Ectodermal cell (in vitro differentiated cells): ENCODE results near the gene RAB27A.
"Not testable (repeated sequence)": the region's sequence is repeated elsewhere in the genome, so short reads cannot be mapped to it uniquely, and the experiment has no call there.

Experiments
- H3K27ac ChIP-seq: 2 replicates; pipeline ENCODE4 v1.7.0; 2013; ENCODE audit warnings: mild to moderate bottlenecking, low read depth, low read length; ENCODE audit not compliant: insufficient read depth, poor library complexity, severe bottlenecking
- H3K27me3 ChIP-seq: 2 replicates; pipeline ENCODE4 v1.7.0; 2013; ENCODE audit warnings: mild to moderate bottlenecking, low read length; ENCODE audit not compliant: insufficient read depth, control insufficient read depth, poor library complexity, severe bottlenecking
- H3K36me3 ChIP-seq: one replicate; pipeline ENCODE4 v1.7.0; 2013; ENCODE audit warnings: low read length; ENCODE audit not compliant: control insufficient read depth, insufficient read depth
- H3K4me1 ChIP-seq: one replicate; pipeline ENCODE4 v1.7.0; 2013; ENCODE audit warnings: low read length; ENCODE audit not compliant: control insufficient read depth, insufficient read depth
- H3K4me3 ChIP-seq: 2 replicates; pipeline ENCODE4 v1.7.0; 2013; ENCODE audit warnings: low read depth, low read length, control low read depth; ENCODE audit not compliant: insufficient read depth
- H3K9me3 ChIP-seq: 2 replicates; pipeline ENCODE4 v1.7.0; 2013; ENCODE audit warnings: mild to moderate bottlenecking, low read length, moderate library complexity; ENCODE audit not compliant: control insufficient read depth
- WGBS, 2 experiments: methylation state at CpG; one replicate each; pipeline ENCODE4 v1.1.7; 2013; ENCODE audit warnings: missing lambda C conversion rate in 2 of 2; 5-methylcytosine and 5-hydroxymethylcytosine counted together

RAB27A gene

DNA sequence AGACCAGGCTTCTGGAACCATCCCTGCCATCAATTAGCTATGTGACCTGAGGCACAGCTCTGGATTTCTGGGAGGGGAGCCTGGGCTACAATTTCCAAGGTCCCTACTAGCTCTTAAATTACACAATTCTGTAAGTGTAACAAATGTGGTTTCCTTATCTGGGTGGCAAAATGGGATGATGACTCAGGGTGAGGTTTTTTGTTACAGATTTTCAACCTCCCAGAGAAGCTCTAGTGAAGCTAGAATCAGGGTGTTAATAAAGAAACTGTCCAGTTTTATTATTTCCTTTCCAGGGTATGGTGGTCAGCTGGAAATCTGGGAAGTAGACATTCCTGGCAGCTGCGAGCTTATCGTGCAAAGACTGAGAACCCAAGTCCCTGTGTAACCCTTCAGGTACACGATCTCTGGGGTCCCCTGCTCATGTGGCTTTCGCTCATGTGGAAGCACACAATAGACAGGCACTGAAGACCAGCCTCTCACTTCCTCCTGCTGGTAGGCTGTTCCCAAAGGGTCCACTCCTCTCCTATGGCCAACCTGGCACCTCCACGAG lies 7.3 kb downstream of the RAB27A start:
- no peaks in the 10 kb centered on the region for H3K36me3 ChIP-seq
- no peaks in the 10 kb centered on the region for H3K9me3 ChIP-seq
- 84 to 87% methylated on average over 5 of the region's 5 CpGs for WGBS, 2 experiments
- H3K27ac ChIP-seq = no peak overlapping the region
- no peak overlapping the region for H3K4me3 ChIP-seq
- H3K27me3 ChIP-seq = no peaks in the 10 kb centered on the region
- no peaks in the 10 kb centered on the region for H3K4me1 ChIP-seq

GRCh38 chr15:55281517-55282228 lies 7.9 kb downstream of the RAB27A start:
- Histone ChIP-seq H3K4me3 (no peak overlapping the region), H3K36me3 (no peaks in the 10 kb centered on the region), H3K9me3 (no peaks in the 10 kb centered on the region), H3K27me3 (no peaks in the 10 kb centered on the region), H3K4me1 (no peaks in the 10 kb centered on the region), H3K27ac (no peak overlapping the region)

DNA sequence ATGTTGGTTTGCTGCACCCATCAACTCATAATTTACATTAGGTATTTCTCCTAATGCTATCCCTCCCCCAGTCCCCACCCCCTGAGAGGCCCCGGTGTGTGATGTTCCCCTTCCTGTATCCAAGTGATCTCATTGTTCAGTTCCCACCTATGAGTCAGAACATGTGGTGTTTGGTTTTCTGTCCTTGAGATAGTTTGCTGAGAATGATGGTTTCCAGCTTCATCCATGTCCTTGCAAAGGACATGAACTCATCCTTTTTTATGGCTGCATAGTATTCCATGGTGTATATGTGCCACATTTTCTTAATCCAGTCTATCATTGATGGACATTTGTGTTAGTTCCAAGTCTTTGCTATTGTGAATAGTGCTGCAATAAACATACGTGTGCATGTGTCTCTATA lies 9.0 kb downstream of the RAB27A start:
- not testable (repeated sequence) for H3K36me3 ChIP-seq, H3K27me3 ChIP-seq, H3K9me3 ChIP-seq, H3K4me3 ChIP-seq, H3K4me1 ChIP-seq, H3K27ac ChIP-seq
- 88 to 95% methylated on average over 1 to 2 of the region's 2 CpGs for WGBS, 2 experiments

DNA sequence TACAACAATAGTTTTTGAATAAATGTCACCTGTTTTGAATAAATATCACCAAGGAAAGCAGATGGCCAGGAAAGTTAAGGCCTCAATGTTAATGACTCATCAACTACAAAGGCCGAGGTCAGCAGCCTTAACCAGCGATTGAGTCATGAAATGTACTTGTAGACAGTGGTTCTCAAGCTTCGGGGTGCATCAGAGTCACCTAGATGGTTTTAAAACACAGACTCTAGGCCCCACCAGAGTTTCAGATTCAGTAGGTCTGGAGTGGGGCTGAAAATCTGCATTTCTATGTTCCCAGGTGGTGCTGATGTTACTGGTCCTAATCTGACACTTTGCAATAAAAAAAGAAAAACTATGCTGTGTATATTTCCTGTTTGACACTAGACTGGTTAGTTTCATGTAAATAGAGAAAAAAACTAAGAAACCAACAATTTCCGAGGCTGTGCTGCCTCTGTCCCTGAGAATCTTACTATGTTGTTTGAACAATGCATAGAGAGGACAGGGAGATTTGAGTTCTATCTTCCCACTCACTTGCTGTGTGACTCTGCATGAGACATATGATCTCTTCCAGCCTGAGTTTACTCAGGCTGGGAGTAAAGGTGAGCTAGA lies 9.8 kb downstream of the RAB27A start:
- no peak overlapping the region for H3K27ac ChIP-seq
- no peaks in the 10 kb centered on the region for H3K9me3 ChIP-seq
- no peak overlapping the region for H3K4me3 ChIP-seq
- H3K4me1 ChIP-seq = no peaks in the 10 kb centered on the region
- WGBS, 2 experiments = 94 to 95% methylated on average over 4 of the region's 4 CpGs
- H3K36me3 ChIP-seq = no peaks in the 10 kb centered on the region
- H3K27me3 ChIP-seq = no peaks in the 10 kb centered on the region

DNA sequence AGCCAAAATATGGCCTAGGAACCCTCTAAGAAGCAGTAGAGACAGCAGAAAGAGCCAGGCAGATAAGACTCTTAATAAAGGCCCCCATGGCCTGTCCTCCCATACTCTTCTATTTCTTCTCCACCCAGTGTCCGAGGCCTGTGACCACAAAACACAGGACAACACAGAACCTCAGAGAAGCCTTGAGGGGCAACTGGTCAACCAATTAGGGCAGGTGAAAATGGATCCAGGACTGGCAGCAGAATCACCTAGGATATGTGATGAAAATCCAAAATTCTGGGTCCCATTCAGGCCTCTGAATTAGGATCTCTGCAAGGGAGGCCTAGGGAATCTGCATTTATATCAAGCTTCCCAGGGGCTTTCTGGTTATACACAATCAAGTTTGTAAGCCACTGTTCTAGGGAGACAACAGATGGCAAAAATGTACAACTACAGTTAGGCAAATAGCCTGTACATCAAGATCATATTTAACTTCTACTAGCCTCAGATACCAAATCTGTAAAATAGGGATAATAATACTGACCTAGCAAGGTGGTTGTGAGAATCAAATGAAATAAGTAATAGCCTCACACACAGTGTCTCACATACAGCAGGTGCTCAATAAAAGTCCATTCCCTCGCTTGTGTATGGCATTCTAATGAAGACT lies 10.4 kb downstream of the RAB27A start:
- Histone ChIP-seq H3K27ac (no peak overlapping the region), H3K36me3 (no peaks in the 10 kb centered on the region), H3K27me3 (no peaks in the 10 kb centered on the region), H3K4me1 (no peaks in the 10 kb centered on the region), H3K4me3 (no peak overlapping the region), H3K9me3 (no peaks in the 10 kb centered on the region)
- WGBS, 2 experiments = 80 to 93% methylated on average over 1 to 2 of the region's 2 CpGs

DNA sequence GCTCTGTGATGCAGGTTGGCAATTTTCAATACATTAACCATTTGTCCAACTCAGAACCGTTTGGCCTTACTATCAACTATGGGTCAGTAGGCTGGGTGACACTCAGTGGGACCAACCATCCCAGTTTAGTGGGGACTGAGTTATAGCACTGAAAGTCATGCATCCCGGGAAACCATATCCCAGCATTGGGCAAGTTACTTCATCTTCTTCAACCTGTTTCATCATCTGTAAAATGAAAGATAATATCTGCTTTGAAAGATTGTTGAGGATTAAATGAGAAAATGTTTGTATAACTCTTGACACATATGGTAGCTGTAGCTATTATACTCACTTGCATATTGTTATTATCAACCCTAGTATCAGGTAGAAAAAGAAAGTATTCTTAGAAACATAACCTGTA lies 11.9 kb downstream of the RAB27A start:
- 91 to 92% methylated on average over 2 of the region's 2 CpGs for WGBS, 2 experiments
- no peaks in the 10 kb centered on the region for H3K36me3 ChIP-seq
- no peaks in the 10 kb centered on the region for H3K4me1 ChIP-seq
- H3K27ac ChIP-seq = no peak overlapping the region
- H3K4me3 ChIP-seq = no peak overlapping the region
- no peaks in the 10 kb centered on the region for H3K9me3 ChIP-seq
- no peaks in the 10 kb centered on the region for H3K27me3 ChIP-seq

- Histone ChIP-seq H3K4me3 (no peak overlapping the region), H3K27ac (no peak overlapping the region), H3K36me3 (no peaks in the 10 kb centered on the region), H3K27me3 (no peaks in the 10 kb centered on the region), H3K9me3 (no peaks in the 10 kb centered on the region), H3K4me1 (no peaks in the 10 kb centered on the region)
- 92 to 94% methylated on average over 7 of the region's 7 CpGs for WGBS, 2 experiments
Measured at GRCh38 chr15:55277116-55277564, 12.5 kb downstream of the RAB27A start.

- Histone ChIP-seq H3K9me3 (no peaks in the 10 kb centered on the region), H3K4me1 (no peaks in the 10 kb centered on the region), H3K4me3 (no peak overlapping the region), H3K27ac (no peak overlapping the region), H3K27me3 (no peaks in the 10 kb centered on the region), H3K36me3 (no peaks in the 10 kb centered on the region)
- 98 to 99% methylated on average over 5 of the region's 5 CpGs for WGBS, 2 experiments
Measured at GRCh38 chr15:55276324-55276723, 13.3 kb downstream of the RAB27A start.

DNA sequence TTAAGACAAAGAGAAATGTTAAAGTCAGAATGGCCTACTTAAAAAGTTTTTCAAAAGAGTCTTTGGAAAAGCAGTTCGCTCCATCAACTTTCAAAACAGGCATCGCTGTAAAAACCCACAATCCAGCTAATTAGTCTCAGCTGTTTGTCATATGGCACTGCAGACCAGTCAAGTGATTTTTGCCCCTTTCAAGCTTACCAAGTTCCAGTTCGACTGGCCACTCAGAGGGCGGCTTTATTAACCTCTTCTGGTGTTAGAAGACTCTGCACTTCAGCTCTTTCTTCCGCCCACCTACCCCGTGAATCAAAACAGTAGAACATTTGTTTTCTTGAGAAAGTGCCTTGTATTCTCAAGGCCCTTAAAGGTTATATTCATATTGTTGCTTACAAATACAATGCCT lies 19.3 kb downstream of the RAB27A start:
- H3K9me3 ChIP-seq = no peaks in the 10 kb centered on the region
- no peaks in the 10 kb centered on the region for H3K36me3 ChIP-seq
- H3K27me3 ChIP-seq = no peaks in the 10 kb centered on the region
- H3K4me1 ChIP-seq = no peaks in the 10 kb centered on the region
- no peak overlapping the region for H3K27ac ChIP-seq
- WGBS, 2 experiments = 92 to 95% methylated on average over 5 to 6 of the region's 6 CpGs
- no peak overlapping the region for H3K4me3 ChIP-seq

GRCh38 chr15:55268176-55268695 lies 21.4 kb downstream of the RAB27A start:
- no peaks in the 10 kb centered on the region for H3K36me3 ChIP-seq
- no peak overlapping the region for H3K27ac ChIP-seq
- H3K4me3 ChIP-seq = no peak overlapping the region
- H3K4me1 ChIP-seq = no peaks in the 10 kb centered on the region
- H3K27me3 ChIP-seq = no peaks in the 10 kb centered on the region
- H3K9me3 ChIP-seq = no peaks in the 10 kb centered on the region
- 93 to 100% methylated on average over 2 of the region's 2 CpGs for WGBS, 2 experiments
